GM12892 (cell line): ENCODE measurements around the gene C2orf80.

Experiments
- POLR2A ChIP-seq: IDR thresholded peaks from 2 replicates; pipeline ENCODE4 v1.6.1; 2011; ENCODE audit warnings: low read depth, low read length, control low read depth
- POLR2AphosphoS5 ChIP-seq: IDR thresholded peaks from 2 replicates; pipeline ENCODE4 v1.6.1; 2011; ENCODE audit warnings: low read depth, low read length, control low read depth
- TAF1 ChIP-seq: IDR thresholded peaks from 2 replicates; pipeline ENCODE4 v1.6.1; 2011; ENCODE audit warnings: low read depth, mild to moderate bottlenecking, control low read depth, low read length, borderline replicate concordance

GRCh38 chr2:208148803-208149202 is 41.0 kb downstream of the C2orf80 start:
- TF ChIP-seq POLR2A (no peak), POLR2AphosphoS5 (no peak), TAF1 (no peak)
